ENCODE measurements around the gene ITPR3.
"Not testable (repeated sequence)": the region's sequence is repeated elsewhere in the genome, so short reads cannot be mapped to it uniquely, and the experiment has no call there.

Gene ITPR3

GRCh38 chr6:33590531-33591198 is 30.5 kb upstream of the ITPR3 start:
- no peak for DNase-seq (ENCODE audit: low read depth in 2 of 2, low spot score in 1 of 2)

GRCh38 chr6:33591424-33592032 is 29.6 kb upstream of the ITPR3 start:
- DNase-seq (ENCODE audit: low read depth in 2 of 2, low spot score in 1 of 2) = no peak

GRCh38 chr6:33592280-33592594 is 28.9 kb upstream of the ITPR3 start:
- no peak for DNase-seq (ENCODE audit: low read depth in 2 of 2, low spot score in 1 of 2)

GRCh38 chr6:33592595-33593413 is 28.3 kb upstream of the ITPR3 start:
- no peak for DNase-seq (ENCODE audit: low read depth in 2 of 2, low spot score in 1 of 2)

- no peak for DNase-seq (ENCODE audit: low read depth in 2 of 2, low spot score in 1 of 2)
Measured at GRCh38 chr6:33593414-33593727, 27.8 kb upstream of the ITPR3 start.

GRCh38 chr6:33595001-33595846 is 25.9 kb upstream of the ITPR3 start:
- DNase-seq (ENCODE audit: low read depth in 2 of 2, low spot score in 1 of 2) = no peak

- not testable (repeated sequence) for DNase-seq (ENCODE audit: low read depth in 2 of 2, low spot score in 1 of 2)
Measured at GRCh38 chr6:33596894-33597293, 24.2 kb upstream of the ITPR3 start.

- no peak for DNase-seq (ENCODE audit: low read depth in 2 of 2, low spot score in 1 of 2)
Measured at GRCh38 chr6:33597551-33598322, 23.4 kb upstream of the ITPR3 start.

- no peak for DNase-seq (ENCODE audit: low read depth in 2 of 2, low spot score in 1 of 2)
Measured at GRCh38 chr6:33599413-33599938, 21.6 kb upstream of the ITPR3 start.

- DNase-seq (ENCODE audit: low read depth in 2 of 2, low spot score in 1 of 2) = no peak
Measured at GRCh38 chr6:33600761-33601160, 20.4 kb upstream of the ITPR3 start.

GRCh38 chr6:33602180-33602579 is 18.9 kb upstream of the ITPR3 start:
- no peak for DNase-seq (ENCODE audit: low read depth in 2 of 2, low spot score in 1 of 2)

- DNase-seq (ENCODE audit: low read depth in 2 of 2, low spot score in 1 of 2) = no peak
Measured at GRCh38 chr6:33604941-33605854, 15.9 kb upstream of the ITPR3 start.

- DNase-seq (ENCODE audit: low read depth in 2 of 2, low spot score in 1 of 2) = no peak
Measured at GRCh38 chr6:33606642-33607041, 14.5 kb upstream of the ITPR3 start.

- DNase-seq (ENCODE audit: low read depth in 2 of 2, low spot score in 1 of 2) = no peak
Measured at GRCh38 chr6:33607126-33607783, 13.9 kb upstream of the ITPR3 start.

GRCh38 chr6:33607784-33608161 is 13.3 kb upstream of the ITPR3 start:
- DNase-seq (ENCODE audit: low read depth in 2 of 2, low spot score in 1 of 2) = no peak

- no peak for DNase-seq (ENCODE audit: low read depth in 2 of 2, low spot score in 1 of 2)
Measured at GRCh38 chr6:33609019-33609418, 12.1 kb upstream of the ITPR3 start.

- DNase-seq (ENCODE audit: low read depth in 2 of 2, low spot score in 1 of 2) = no peak
Measured at GRCh38 chr6:33609528-33609927, 11.6 kb upstream of the ITPR3 start.

GRCh38 chr6:33610067-33610466 is 11.1 kb upstream of the ITPR3 start:
- DNase-seq (ENCODE audit: low read depth in 2 of 2, low spot score in 1 of 2) = no peak
